K562 (cell line): ENCODE data around the gene ADGRB2. TPM values are rescaled to one million over a fixed set of nuclear protein-coding genes. Genes with fewer than 3 reads are reported as not detected.

Experiments used
- ATAC-seq: fragments of 200-7000 bp; cut with Tn5 transposase; 3 replicates; pipeline ENCODE4 v1.9.1; 2020; ENCODE audit warnings: moderate library complexity
- BruUV-seq: library from RNA; stranded (reverse); fragments of 400-500 nt; replicated peaks from 2 replicates; lab custom pipeline; 2021; lab: Mats Ljungman, UMichigan
- CTCF ChIA-PET: fragments of 300-600 bp; formaldehyde crosslinking; extraction: SDS; loops from one replicate; lab custom pipeline; 2021; ENCODE audit warnings: low intra/inter-chr PET ratio; lab: Yijun Ruan, JAX
- POLR2A ChIA-PET: fragments of 300-600, 350-650 bp; sonication (Branson Sonifier 250); formaldehyde crosslinking; extraction: SDS; loops from one replicate; lab custom pipeline; 2021; ENCODE audit warnings: antibody characterized with exemption, inconsistent platforms; lab: Yijun Ruan, JAX
- DNase-seq, 4 experiments: peaks; one replicate each; pipeline versions ENCODE4 v3.0.0 to v3.0.0-alpha.2; 2011 to 2018; ENCODE audit warnings: low spot score in 3 of 4, mixed read lengths in 3 of 4; ENCODE audit errors: extremely low read depth in 1 of 4
- FAIRE-seq: peaks from 2 replicates; lab custom pipeline; 2011; peaks lifted over from hg19 to GRCh38; lab: Jason Lieb, UNC
- H2AFZ ChIP-seq: 2 replicates; pipeline ENCODE4 v1.6.0; 2011; ENCODE audit warnings: low read depth, low read length, control low read depth, inconsistent platforms
- H3K27ac ChIP-seq: fragments of 200-600 bp; 3 replicates; pipeline ENCODE4 v1.8.0; 2011; ENCODE audit warnings: low read depth, mild to moderate bottlenecking, control low read depth, inconsistent platforms, low read length, moderate library complexity, mixed read lengths; ENCODE audit errors: extremely low read depth
- H3K27me3 ChIP-seq, 2 experiments: fragments of 300-600 bp in 1 of 2; 2 replicates in 1 of 2; 3 replicates in 1 of 2; pipeline versions ENCODE4 v1.6.0 to v1.8.0; 2011; ENCODE audit warnings: inconsistent platforms in 2 of 2, low read length in 2 of 2, mild to moderate bottlenecking in 1 of 2, mixed read lengths in 1 of 2, moderate library complexity in 1 of 2; ENCODE audit not compliant: control insufficient read depth in 2 of 2, insufficient read depth in 2 of 2
- H3K36me3 ChIP-seq: fragments of 300-600 bp; 3 replicates; pipeline ENCODE4 v1.8.0; 2011; ENCODE audit warnings: mild to moderate bottlenecking, low read length, inconsistent platforms; ENCODE audit not compliant: control insufficient read depth, insufficient read depth
- H3K4me1 ChIP-seq, 2 experiments: fragments of 200-600 bp in 1 of 2; replicated peaks in 1 of 2; 2 replicates in 1 of 2; 3 replicates in 1 of 2; pipeline versions ENCODE4 v1.5.1 to v1.8.0; 2011; ENCODE audit warnings: inconsistent platforms in 2 of 2, low read length in 2 of 2, mild to moderate bottlenecking in 1 of 2, mixed read lengths in 1 of 2, moderate library complexity in 1 of 2; ENCODE audit not compliant: control insufficient read depth in 2 of 2, insufficient read depth in 2 of 2
- H3K4me2 ChIP-seq: 2 replicates; pipeline ENCODE4 v1.6.1; 2011; ENCODE audit warnings: low read length, control low read depth, inconsistent platforms, mixed read lengths; ENCODE audit not compliant: insufficient read depth
- H3K4me3 ChIP-seq: fragments of 200-600 bp; sonication (generic), shearing (Covaris generic); 2 replicates; pipeline ENCODE4 v1.5.1; 2016; ENCODE audit warnings: control low read depth, inconsistent platforms
- H3K79me2 ChIP-seq: fragments of 200-600 bp; 3 replicates; pipeline ENCODE4 v1.8.0; 2011; ENCODE audit warnings: low read length, inconsistent platforms; ENCODE audit not compliant: control insufficient read depth, insufficient read depth
- H3K9ac ChIP-seq, 2 experiments: 2 replicates each; pipeline versions ENCODE4 v1.6.0 to v1.6.1; 2011; ENCODE audit warnings: low read depth in 2 of 2, low read length in 2 of 2, control low read depth in 1 of 2, inconsistent platforms in 1 of 2, mild to moderate bottlenecking in 1 of 2, mixed read lengths in 1 of 2; ENCODE audit not compliant: insufficient read depth in 1 of 2
- H3K9me1 ChIP-seq: one replicate; pipeline ENCODE4 v1.6.0; 2011; ENCODE audit warnings: inconsistent platforms, mild to moderate bottlenecking, low read length, moderate library complexity; ENCODE audit not compliant: control insufficient read depth, insufficient read depth
- H3K9me3 ChIP-seq: replicated peaks from 2 replicates; pipeline ENCODE4 v1.5.1; 2011; ENCODE audit warnings: low read depth, low read length, inconsistent platforms; ENCODE audit not compliant: control insufficient read depth, insufficient read depth
- H4K20me1 ChIP-seq: replicated peaks from 2 replicates; pipeline ENCODE4 v1.6.1; 2011; ENCODE audit warnings: low read length, inconsistent platforms, mixed read lengths; ENCODE audit not compliant: control insufficient read depth, insufficient read depth
- ARNT ChIP-seq, 2 experiments: fragments of 450-650 bp; IDR thresholded peaks; 2 replicates each; pipeline ENCODE4 v1.6.1; 2016; ENCODE audit warnings: mild to moderate bottlenecking in 1 of 2
- DNMT1 ChIP-seq: fragments of 450-650 bp; IDR thresholded peaks from 2 replicates; pipeline ENCODE4 v1.6.1; 2016; ENCODE audit warnings: antibody characterized with exemption, mild to moderate bottlenecking
- MLX ChIP-seq, 2 experiments: fragments of 450-650 bp in 1 of 2; sonication (generic) in 1 of 2; formaldehyde crosslinking; conservative IDR thresholded peaks; 2 replicates each; pipeline versions ENCODE4 v1.4.0 to v1.8.1; 2020 to 2022; ENCODE audit warnings: mild to moderate bottlenecking in 1 of 2, missing genetic modification reagents in 1 of 2
- RREB1 ChIP-seq: fragments of 250-450 bp; sonication (Bioruptor Pico); IDR thresholded peaks from 2 replicates; pipeline ENCODE4 v1.4.0; 2020
- ZNF431 ChIP-seq: sonication (generic); formaldehyde crosslinking; IDR thresholded peaks from 2 replicates; pipeline ENCODE4 v1.8.0; 2022; ENCODE audit warnings: mild to moderate bottlenecking, missing genetic modification reagents
- WGBS: fragments of 100-300 bp; shearing (Covaris generic); methylation state at CpG from one replicate; pipeline ENCODE4 v1.1.6; 2016; ENCODE audit warnings: low coverage, mixed read lengths; ENCODE audit not compliant: insufficient coverage; ENCODE audit errors: missing lambda C conversion rate; 5-methylcytosine and 5-hydroxymethylcytosine counted together
- in situ Hi-C: fragments of 300-500 bp; cut with MboI; formaldehyde crosslinking; loops from 4 replicates; pipeline ENCODE4 v1.15.0; 2018; ENCODE audit warnings: inconsistent platforms, mixed read lengths
- intact Hi-C: fragments of 100-400 bp; cut with micrococcal nuclease; formaldehyde crosslinking; loops from 2 replicates; pipeline ENCODE4 v1.14.2; 2022
- polyA plus RNA-seq, 8 experiments: library from polyadenylated mRNA; depleted of rRNA in 4 of 8; stranded (reverse) in 5 of 8; unstranded in 3 of 8; fragments of >200 nt; fragmentation: Nextera tagmentation in 2 of 8; fragmentation: Illumina TruSeq in 1 of 8; extraction: Ambion mirVana in 2 of 8; extraction: Trizol in 1 of 8; gene quantifications; 2 replicates each; pipeline versions ENCODE4 v1.2.1 to v1.2.3, GENCODE V29; 2011 to 2014; ENCODE audit warnings: inconsistent platforms in 1 of 8, missing spikeins in 1 of 8
- total RNA-seq, 7 experiments: library from RNA; depleted of rRNA in 6 of 7; stranded (reverse); fragments of >200 nt in 6 of 7; fragmentation: Illumina TruSeq in 2 of 7; extraction: Trizol in 2 of 7; gene quantifications; 2 replicates each; pipeline versions ENCODE4 v1.2.1 to v1.2.3, GENCODE V29; 2011 to 2021; ENCODE audit warnings: low replicate concordance in 1 of 7

The ADGRB2 gene
- total and polyA plus RNA-seq, 9 of the 15 experiments (the other 6 are each of a cell fraction or from before 2014, with no cell fraction given), result 0.04 to 0.23 (median 0.20) TPM; not detected in 2

GRCh38 chr1:31791131-31791858 is 27.2 kb upstream of the ADGRB2 start:
- no peaks in the 10 kb centered on the region for H3K36me3 ChIP-seq
- peaks cover 11 to 29% of the 10 kb centered on the region in 2 experiments; a peak in 4 of 5 replicates for H3K4me1 ChIP-seq
- in situ Hi-C loops (no loop called here), intact Hi-C loops (no loop called here)
- H3K79me2 ChIP-seq, result no peaks in the 10 kb centered on the region
- TF ChIP-seq RREB1 (CRISPR knock-in tag) (no peak), ZNF431 (CRISPR knock-in tag) (no peak), ARNT (IDR thresholded peaks at IDR 0.05) (no peak), MLX (CRISPR knock-in tag; conservative IDR thresholded peaks at IDR 0.05) (no peak), DNMT1 (no peak)
- FAIRE-seq, result no peak
- no peak overlapping the region for H3K27ac ChIP-seq
- BruUV-seq, result no TSS peak
- no peak overlapping the region for H2AFZ ChIP-seq
- H3K9me1 ChIP-seq, result peaks cover 4% of the 10 kb centered on the region
- H3K4me3 ChIP-seq, result no peak overlapping the region
- ATAC-seq, result no peak
- H4K20me1 ChIP-seq, result peaks cover 11% of the 10 kb centered on the region
- ChIA-PET CTCF (interaction anchor here (0.5 to 3.1 kb wide), 4 partner anchors 26 to 153 kb away, joined by 3 to 46 read pairs (median 8); no protein-coding TSS in a partner anchor), POLR2A (interaction anchor here (0.6 to 1.4 kb wide), 3 partner anchors 11 to 143 kb away, joined by 3 to 5 read pairs (median 3); no protein-coding TSS in a partner anchor)
- no peaks in the 10 kb centered on the region for H3K9me3 ChIP-seq
- H3K9ac ChIP-seq, result 0 out of 4 replicates have a peak overlapping the region, but pooled peaks of 1 of the 2 experiments have one; percentile 12
- peaks cover 17 to 47% of the 10 kb centered on the region in 2 experiments for H3K27me3 ChIP-seq
- DNase-seq, result no peak
- WGBS, result 5% methylated on average over 13 of the region's 13 CpGs
- no peak overlapping the region for H3K4me2 ChIP-seq
